AG09309 (cell line): ENCODE measurements around the gene MOCS1.

Source experiments
- DNase-seq: peaks from one replicate; pipeline ENCODE4 v3.0.0-alpha.2; 2010; ENCODE audit warnings: low read depth
- H3K4me3 ChIP-seq: 2 replicates; pipeline ENCODE4 v1.5.1; 2011; ENCODE audit warnings: mild to moderate bottlenecking, low read depth, low read length, moderate library complexity; ENCODE audit not compliant: control insufficient read depth
- TF ChIP-seq, protein P1 (sequence below): IDR thresholded peaks from 2 replicates; pipeline ENCODE4 v1.5.1; 2011; ENCODE audit warnings: mild to moderate bottlenecking, low read depth, low read length, inconsistent platforms; ENCODE audit not compliant: insufficient read depth, control insufficient read depth; ENCODE audit errors: missing control alignments

The MOCS1 gene

DNA sequence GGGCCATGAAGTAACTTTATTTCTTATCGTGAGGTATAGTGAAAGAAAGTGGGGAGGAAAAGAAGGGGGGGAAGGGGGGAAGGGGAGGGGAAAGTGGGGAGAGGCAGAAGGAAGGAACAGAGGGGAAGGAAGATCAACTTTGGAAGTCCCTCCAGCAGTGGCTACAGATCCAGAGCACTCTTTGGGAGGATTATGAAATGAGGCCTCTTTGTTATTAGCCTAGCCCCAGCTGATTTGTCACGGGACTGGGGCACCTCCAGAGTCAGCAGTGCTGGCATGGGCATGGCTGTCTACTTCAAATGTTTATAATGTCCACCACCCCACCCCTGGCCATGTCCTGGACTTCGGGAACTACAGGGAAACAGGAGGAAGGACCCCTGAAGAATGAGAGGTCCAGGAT is 7.6 kb downstream of the MOCS1 start:
- no peak for DNase-seq
- TF ChIP-seq, protein P1, sequence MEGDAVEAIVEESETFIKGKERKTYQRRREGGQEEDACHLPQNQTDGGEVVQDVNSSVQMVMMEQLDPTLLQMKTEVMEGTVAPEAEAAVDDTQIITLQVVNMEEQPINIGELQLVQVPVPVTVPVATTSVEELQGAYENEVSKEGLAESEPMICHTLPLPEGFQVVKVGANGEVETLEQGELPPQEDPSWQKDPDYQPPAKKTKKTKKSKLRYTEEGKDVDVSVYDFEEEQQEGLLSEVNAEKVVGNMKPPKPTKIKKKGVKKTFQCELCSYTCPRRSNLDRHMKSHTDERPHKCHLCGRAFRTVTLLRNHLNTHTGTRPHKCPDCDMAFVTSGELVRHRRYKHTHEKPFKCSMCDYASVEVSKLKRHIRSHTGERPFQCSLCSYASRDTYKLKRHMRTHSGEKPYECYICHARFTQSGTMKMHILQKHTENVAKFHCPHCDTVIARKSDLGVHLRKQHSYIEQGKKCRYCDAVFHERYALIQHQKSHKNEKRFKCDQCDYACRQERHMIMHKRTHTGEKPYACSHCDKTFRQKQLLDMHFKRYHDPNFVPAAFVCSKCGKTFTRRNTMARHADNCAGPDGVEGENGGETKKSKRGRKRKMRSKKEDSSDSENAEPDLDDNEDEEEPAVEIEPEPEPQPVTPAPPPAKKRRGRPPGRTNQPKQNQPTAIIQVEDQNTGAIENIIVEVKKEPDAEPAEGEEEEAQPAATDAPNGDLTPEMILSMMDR, result no peak
- H3K4me3 ChIP-seq, result no peak overlapping the region

DNA sequence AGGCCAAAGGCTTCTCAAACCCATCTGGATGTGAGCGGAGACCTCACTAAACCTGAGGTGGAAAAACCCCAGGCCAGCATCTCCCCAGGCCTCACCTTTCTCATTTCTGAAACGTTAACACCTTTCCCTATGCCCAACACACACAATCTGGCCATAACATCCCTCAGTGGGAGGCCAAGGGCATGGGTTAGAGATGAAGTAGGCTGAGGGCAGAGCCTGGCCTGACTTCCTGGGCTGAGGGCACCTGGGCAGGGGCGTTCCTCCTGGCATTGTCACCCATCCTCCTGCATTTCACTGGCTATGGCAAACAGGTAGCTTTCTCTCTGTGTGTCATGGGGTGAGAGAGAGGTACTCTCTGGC is 8.4 kb downstream of the MOCS1 start:
- DNase-seq, result no peak
- TF ChIP-seq, protein P1, result no peak
- no peak overlapping the region for H3K4me3 ChIP-seq

DNA sequence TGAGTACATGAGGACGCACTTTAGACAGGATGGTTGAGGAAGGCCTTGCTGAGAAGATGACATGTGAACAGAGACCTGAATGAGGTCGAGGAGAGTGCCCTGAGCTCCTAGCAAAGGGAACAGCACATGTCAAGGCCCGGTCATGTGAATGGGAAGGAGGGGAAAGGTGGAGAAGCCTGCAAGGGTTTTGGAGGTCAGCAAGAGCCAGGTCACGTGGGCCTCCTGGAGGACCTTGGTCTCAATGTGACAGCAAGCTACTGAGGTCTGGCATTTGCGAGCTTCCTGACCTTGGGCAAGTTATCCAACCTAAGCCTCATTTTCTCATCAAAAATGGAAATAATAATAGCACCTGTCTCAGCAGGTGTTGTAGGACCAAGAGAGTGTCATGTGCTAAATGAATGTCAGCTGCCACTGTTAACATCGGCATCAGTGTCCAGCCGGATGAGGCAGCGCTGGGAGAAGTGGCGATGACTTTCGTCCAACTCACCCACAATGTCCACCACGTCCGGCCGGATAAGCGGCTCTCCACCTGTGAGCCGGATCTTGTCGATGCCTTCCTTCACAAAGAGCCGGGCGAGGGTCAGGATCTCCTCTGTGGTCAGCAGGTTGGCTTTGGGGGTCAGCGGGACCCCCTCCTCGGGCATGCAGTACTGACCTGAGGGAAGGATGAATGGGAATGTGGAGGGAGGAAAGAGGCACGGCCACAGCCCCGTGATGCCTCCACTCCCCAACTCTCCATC is 8.9 kb downstream of the MOCS1 start:
- TF ChIP-seq, protein P1, result no peak
- no peak for DNase-seq

DNA sequence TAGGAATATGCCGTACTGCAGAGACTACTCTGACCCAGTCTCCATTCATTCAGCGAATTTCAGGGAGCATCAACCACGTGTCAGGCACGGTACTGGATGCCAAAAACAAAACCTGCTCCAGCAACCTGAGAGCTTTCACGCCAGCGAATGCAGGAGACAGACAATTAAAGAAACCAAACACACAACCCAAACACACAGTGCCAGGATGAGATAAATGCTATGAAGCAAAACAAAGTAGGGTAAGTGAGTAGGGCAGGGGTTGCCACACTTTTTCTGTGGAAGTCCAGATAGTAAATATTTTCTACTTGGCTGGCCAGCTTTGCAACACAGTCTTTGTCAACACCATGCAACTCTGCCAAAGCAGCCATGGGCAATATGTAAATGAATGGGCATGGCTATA is 10.0 kb downstream of the MOCS1 start:
- DNase-seq, result no peak
- TF ChIP-seq, protein P1, result no peak
- H3K4me3 ChIP-seq, result no peak overlapping the region

More for the DNA sequence above, 8.9 kb downstream of the MOCS1 start:
- H3K4me3 ChIP-seq, result no peak overlapping the region

DNA sequence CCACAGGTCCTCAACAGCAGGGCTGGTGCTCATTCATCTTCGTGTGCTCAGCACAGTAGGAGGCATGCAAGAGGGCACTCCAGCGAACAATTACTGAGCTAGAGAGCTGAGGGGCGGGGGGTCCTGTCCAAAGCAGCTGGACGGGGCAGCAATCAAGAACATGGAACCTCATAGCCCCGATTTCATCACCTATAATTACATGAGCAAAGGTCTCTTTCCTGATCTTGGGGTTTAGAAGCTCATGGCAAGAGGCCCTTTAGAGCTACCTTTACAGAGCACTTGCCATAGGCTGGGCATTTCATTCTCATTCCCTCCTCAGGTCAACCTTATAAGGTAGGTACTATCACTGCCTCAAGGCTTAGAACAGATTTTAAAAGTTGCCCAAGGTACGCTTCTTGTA is 10.4 kb downstream of the MOCS1 start:
- no peak for DNase-seq
- TF ChIP-seq, protein P1, result no peak
- no peak overlapping the region for H3K4me3 ChIP-seq

DNA sequence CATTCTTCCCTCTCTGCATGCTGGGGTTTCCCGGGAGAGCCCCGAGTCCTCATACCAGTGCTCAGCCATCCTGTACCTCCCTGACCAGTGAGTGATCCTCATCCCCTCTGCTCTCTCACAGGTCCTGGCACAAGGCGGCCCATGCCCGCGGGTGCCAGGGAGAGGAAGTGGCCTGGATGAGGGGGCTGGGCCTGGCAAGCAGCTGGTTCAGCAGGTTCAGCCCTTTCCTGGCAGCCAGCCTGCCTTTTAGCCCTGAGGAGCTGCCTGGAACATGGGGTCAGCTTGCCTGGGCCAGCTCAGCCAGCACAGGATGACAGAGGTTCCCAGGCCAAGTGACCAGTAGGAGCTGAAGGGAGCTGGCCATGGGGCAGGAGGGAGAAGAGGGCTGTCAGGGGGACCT is 10.9 kb downstream of the MOCS1 start:
- TF ChIP-seq, protein P1, result no peak
- DNase-seq, result no peak

More for the DNA sequence above, 10.9 kb downstream of the MOCS1 start:
- H3K4me3 ChIP-seq, result no peak overlapping the region
